Mesendoderm (in vitro differentiated cells): Measurements from ENCODE around the gene GSG1L. TPM values are rescaled to one million over a fixed set of nuclear protein-coding genes. Genes with fewer than 3 reads are reported as not detected.

Experiments used
- DNase-seq: peaks from one replicate; pipeline ENCODE4 v3.0.0; 2013
- H2AK5ac ChIP-seq: 2 replicates; pipeline ENCODE4 v1.6.1; 2013; ENCODE audit warnings: low read length, inconsistent platforms
- H2BK120ac ChIP-seq: 2 replicates; pipeline ENCODE4 v1.6.1; 2013; ENCODE audit warnings: low read depth, mild to moderate bottlenecking, low read length, moderate library complexity, mixed read lengths
- H2BK15ac ChIP-seq: replicated peaks from 2 replicates; pipeline ENCODE4 v1.6.1; 2013; ENCODE audit warnings: low read depth, mild to moderate bottlenecking, moderate library complexity
- H2BK5ac ChIP-seq: 2 replicates; pipeline ENCODE4 v1.6.1; 2013; ENCODE audit warnings: low read length, inconsistent platforms
- H3K18ac ChIP-seq: 2 replicates; pipeline ENCODE4 v1.6.1; 2013; ENCODE audit warnings: mild to moderate bottlenecking, low read length, mixed read lengths
- H3K23ac ChIP-seq: one replicate; pipeline ENCODE4 v1.6.1; 2013; ENCODE audit warnings: low read length
- H3K27ac ChIP-seq: 2 replicates; pipeline ENCODE4 v1.5.1; 2013; ENCODE audit warnings: low read depth, mild to moderate bottlenecking, inconsistent platforms, low read length, moderate library complexity
- H3K27me3 ChIP-seq: 2 replicates; pipeline ENCODE4 v1.6.1; 2013; ENCODE audit warnings: low read length, control low read depth, mild to moderate bottlenecking, inconsistent platforms; ENCODE audit not compliant: insufficient read depth, poor library complexity
- H3K36me3 ChIP-seq: 2 replicates; pipeline ENCODE4 v1.6.1; 2013; ENCODE audit warnings: low read length, inconsistent platforms; ENCODE audit not compliant: control insufficient read depth, insufficient read depth
- H3K4ac ChIP-seq: one replicate; pipeline ENCODE4 v1.6.1; 2013; ENCODE audit warnings: low read depth, mild to moderate bottlenecking, low read length, moderate library complexity
- H3K4me1 ChIP-seq: 2 replicates; pipeline ENCODE4 v1.6.1; 2013; ENCODE audit warnings: low read depth, low read length, inconsistent platforms; ENCODE audit not compliant: control insufficient read depth
- H3K4me2 ChIP-seq: 2 replicates; pipeline ENCODE4 v1.6.1; 2013; ENCODE audit warnings: low read length
- H3K4me3 ChIP-seq: 2 replicates; pipeline ENCODE4 v1.5.1; 2013; ENCODE audit warnings: mild to moderate bottlenecking, low read length
- H3K56ac ChIP-seq: one replicate; pipeline ENCODE4 v1.6.1; 2013; ENCODE audit warnings: low read length
- H3K79me1 ChIP-seq: 2 replicates; pipeline ENCODE4 v1.6.1; 2013; ENCODE audit warnings: low read length, inconsistent platforms
- H3K79me2 ChIP-seq: 2 replicates; pipeline ENCODE4 v1.6.1; 2013; ENCODE audit warnings: mild to moderate bottlenecking, low read length; ENCODE audit not compliant: control insufficient read depth, insufficient read depth
- H3K9ac ChIP-seq: 2 replicates; pipeline ENCODE4 v1.6.1; 2013; ENCODE audit warnings: low read length, inconsistent platforms
- H4K5ac ChIP-seq: one replicate; pipeline ENCODE4 v1.6.1; 2013; ENCODE audit warnings: low read length
- H4K8ac ChIP-seq: one replicate; pipeline ENCODE4 v1.6.1; 2013; ENCODE audit warnings: low read depth, mild to moderate bottlenecking, control low read depth, low read length, moderate library complexity
- WGBS: extraction: QIAGEN DNeasy Blood & Tissue Kit; methylation state at CpG from one replicate; pipeline ENCODE4 v1.1.7; 2013; ENCODE audit warnings: low lambda C conversion rate, missing lambda C conversion rate; ENCODE audit not compliant: insufficient coverage; ENCODE audit errors: extremely low coverage; 5-methylcytosine and 5-hydroxymethylcytosine counted together
- small RNA-seq: library from polyadenylated mRNA; stranded (forward); fragments of <200 nt; extraction: miRNeasy Mini kit (QIAGEN cat#:217004); gene quantifications from one replicate; pipeline ENCODE3, GENCODE V24; 2013; ENCODE audit not compliant: insufficient read depth

Gene GSG1L

DNA sequence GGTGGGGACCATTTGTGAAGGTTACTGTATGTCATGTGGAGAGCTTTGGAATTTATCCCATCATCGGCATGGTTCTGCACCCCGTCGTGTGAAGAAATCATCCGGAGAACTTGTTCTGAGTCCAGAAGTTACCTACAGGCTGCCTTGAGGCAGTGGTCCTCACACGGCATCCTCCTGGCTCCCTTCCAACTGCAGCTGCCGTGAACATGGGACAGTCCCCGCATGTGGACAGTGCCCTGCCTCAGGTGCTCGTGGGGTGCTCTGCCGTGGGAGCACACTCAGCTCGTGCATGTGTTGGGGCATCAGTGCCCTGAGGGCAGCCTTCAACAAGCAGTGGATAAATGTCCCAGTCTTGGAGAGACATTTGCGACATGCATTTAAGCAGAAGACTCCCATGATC is 324.9 kb downstream of the GSG1L start:
- Histone ChIP-seq H3K18ac (no peak overlapping the region), H3K23ac (no peak overlapping the region), H3K4me3 (no peak overlapping the region), H4K5ac (no peak overlapping the region), H2BK120ac (no peak overlapping the region), H3K27me3 (no peaks in the 10 kb centered on the region), H3K79me2 (no peaks in the 10 kb centered on the region), H2BK5ac (no peak overlapping the region), H4K8ac (no peak overlapping the region), H2BK15ac (no peak overlapping the region), H2AK5ac (no peak overlapping the region), H3K4ac (no peak overlapping the region), H3K27ac (no peak overlapping the region), H3K4me2 (no peak overlapping the region), H3K9ac (no peak overlapping the region), H3K56ac (no peak overlapping the region), H3K36me3 (no peaks in the 10 kb centered on the region), H3K79me1 (no peaks in the 10 kb centered on the region), H3K4me1 (no peaks in the 10 kb centered on the region)
- no CpG with 5 or more reads among the region's 11 CpGs for WGBS
- DNase-seq, result no peak

Small RNAs within 50 kb of the gene (small RNA-seq; reads per million reads assigned to genes)
- gene RNU6-1241P (not detected), gene RNU6-159P (not detected)
